HG03565 (cell line): ENCODE measurements around the gene BARX2.

Source experiments
- ATAC-seq: cut with Tn5 transposase; IDR thresholded peaks from one replicate; pipeline ENCODE4 v1.9.1; 2021; ENCODE audit warnings: mild to moderate bottlenecking, moderate library complexity; ENCODE audit not compliant: unreplicated experiment

The BARX2 gene

DNA sequence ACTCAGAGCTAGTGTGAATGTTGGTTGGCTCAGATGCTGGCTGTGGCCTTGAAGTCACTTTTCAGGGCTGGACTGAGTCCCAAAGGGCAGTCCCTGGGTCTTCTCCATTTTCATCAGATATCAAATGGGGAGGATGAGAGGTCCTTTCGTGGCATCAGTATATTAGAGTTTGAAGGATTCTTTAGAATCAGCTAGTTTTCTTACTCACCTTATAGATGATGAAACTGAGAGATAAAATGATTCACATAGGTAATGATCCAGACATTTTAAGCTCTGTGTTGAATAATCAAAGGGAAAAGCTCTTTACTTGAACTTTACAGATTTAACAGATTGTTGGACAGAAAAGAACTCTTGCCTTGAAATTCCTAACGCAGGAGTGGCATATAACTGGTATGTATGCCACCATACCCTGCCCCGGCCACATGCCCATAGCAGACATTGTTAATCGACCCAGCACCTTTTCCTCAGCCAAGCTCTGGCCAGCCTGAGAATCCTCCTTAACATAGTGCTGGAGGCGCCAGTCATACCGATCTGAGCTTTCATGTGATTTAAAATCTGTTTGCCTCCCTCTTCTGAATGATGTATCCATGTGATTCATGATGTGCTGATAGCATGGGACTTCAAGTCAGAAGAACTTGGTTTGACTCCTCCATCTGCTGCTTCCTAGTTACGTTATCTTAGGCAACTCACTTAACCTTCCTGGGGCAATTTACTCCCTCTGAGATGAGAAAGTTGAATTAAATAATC, 60.0 kb downstream of the BARX2 start:
- no peak for ATAC-seq

DNA sequence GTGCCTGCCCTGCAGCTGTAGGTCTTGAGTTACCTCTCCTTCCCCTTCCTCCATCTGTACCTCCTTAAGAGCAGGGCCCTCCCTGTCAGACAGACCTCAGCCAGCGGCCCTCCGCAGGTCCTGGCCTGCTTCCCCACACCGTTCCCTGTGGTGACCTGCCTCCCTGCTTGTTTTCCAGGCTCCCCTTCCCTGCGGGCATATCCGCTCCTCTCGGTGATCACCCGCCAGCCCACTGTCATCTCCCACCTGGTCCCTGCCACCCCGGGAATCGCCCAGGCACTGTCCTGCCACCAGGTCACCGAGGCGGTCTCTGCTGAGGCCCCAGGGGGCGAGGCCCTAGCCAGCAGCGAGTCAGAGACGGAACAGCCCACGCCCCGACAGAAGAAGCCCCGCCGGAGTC, 60.9 kb downstream of the BARX2 start:
- no peak for ATAC-seq

DNA sequence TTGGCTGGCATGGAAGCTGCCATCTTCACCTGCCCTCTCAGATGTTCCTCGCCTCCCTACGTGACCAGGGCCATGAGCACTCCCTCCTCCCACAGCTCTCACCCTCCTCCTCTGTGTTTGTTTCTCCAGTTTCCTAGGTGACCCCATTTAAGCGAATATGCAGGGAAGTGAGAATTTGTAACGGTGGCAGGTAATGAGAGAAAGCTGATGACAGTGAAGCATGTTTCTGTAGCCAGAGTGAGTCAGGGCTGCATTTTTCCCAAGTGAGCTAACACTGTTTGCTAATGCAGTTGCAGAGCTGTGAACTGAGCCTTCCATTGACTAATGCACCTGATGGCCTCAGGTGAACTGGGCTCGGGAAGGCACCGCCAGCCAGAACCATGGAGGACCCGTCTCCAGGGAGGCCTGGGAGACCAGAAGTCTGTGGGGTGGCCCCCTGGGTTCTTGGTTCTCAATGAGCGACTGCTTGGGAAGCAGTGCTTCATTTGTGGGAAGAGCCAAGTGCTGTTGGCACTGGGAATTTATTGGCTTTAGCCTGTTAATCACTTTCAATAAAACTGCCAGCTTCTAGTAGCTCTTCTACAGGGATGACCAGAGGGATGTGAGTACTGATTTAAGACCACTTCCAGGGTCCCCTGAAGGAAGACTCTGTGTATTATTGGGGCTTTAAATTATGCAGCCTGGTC, 64.5 kb downstream of the BARX2 start:
- ATAC-seq: no peak

DNA sequence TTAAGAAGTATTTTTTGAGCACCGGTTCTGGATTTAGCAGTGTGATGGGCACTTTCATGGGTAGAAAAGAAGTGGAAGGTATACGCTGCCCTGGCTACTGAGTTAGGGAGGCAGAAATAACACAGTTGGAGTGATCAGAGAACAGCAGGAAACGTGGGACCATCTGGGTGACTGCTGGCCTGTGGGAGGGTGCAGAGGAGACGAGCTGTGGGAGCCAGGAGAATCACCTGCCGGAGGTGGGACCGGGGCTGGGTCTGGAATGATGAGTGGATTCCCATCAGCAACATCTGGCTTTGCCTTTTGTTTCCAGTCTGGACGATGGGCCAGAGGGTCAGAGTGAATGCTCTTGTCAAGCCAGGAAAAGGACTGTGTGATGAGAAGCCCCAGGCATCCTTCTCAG, 66.5 kb downstream of the BARX2 start:
- no peak for ATAC-seq

DNA sequence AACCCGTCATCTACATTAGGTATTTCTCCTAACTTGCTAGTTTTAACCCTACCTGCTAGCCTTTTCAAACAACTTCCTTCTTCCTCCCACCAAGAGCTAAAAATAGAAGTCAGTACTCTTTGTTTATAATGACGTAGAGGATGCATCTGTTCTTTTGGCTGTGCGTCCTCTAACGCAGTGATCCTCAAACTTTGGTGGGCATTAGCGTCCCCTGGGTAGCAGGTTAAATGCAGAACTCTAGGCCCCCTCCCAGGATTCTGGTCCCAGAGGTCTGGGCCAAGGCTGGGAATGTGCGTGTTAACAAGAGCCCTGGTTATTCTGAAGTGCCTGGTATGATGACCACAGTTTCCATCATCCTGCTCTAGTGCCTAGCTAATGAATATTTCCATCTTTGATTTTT, 67.6 kb downstream of the BARX2 start:
- no peak for ATAC-seq

DNA sequence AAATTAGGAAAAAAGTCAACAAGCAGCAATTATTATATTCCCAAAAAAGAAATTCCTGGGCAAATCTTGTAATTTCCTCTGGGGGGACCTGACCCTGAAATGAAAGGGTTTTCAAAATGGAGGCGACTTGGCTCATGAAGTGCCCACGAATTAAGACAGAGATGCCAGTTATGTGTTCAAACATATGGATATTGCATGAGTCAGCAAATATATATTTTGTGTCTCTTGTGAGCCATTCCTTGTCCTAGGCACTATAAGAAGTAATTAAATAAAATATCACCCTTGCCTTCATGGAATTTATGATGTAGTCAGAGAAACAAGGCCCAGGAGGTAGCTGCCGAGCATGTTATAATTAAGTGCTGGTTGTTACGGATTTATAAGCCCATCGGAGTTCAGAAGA, 68.6 kb downstream of the BARX2 start:
- no peak for ATAC-seq

DNA sequence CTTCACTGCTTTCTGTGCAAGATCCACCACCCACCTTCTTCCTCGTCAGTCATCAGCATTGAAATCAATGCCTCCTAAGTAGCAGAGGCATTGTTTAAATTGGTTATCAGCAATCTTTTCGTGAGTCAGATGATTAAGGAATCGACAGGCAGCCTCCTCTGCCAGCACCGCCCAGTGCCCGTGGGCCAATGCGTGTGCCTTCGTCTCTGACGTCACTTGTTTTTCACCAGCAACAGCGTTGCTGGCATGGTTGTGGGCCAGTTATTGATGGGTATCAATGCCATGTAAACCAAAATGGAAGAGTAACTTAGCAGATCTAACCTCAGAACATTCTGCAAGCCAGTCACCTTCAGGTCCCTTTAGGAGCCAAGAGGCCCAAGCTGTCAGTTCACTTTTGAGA, 69.6 kb downstream of the BARX2 start:
- no peak for ATAC-seq

GRCh38 chr11:129446572-129446971, 70.9 kb downstream of the BARX2 start:
- no peak for ATAC-seq

- no peak for ATAC-seq
Observed at GRCh38 chr11:129447654-129448239, 72.1 kb downstream of the BARX2 start.

GRCh38 chr11:129451524-129451923, 75.9 kb downstream of the BARX2 start:
- no peak for ATAC-seq

GRCh38 chr11:129453293-129453721, 77.7 kb downstream of the BARX2 start:
- no peak for ATAC-seq

DNA sequence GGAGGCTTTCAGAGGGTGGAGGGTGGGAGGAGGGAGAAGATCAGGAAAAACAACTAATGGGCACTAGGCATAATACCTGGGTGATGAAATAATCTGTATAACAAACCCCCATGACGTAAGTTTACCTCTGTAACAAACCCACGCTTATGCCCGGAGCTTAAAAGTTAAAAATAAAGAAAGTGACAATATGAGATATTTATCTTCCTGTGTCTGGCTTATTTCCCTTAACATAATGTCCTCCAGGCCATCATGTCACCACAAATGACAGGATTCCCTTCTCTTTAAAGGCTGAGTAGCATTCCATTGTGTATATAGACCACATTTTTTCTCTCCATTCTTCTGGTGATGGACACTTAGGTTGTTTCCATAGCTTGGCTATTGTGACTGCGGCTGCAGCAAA, 79.5 kb downstream of the BARX2 start:
- no peak for ATAC-seq

DNA sequence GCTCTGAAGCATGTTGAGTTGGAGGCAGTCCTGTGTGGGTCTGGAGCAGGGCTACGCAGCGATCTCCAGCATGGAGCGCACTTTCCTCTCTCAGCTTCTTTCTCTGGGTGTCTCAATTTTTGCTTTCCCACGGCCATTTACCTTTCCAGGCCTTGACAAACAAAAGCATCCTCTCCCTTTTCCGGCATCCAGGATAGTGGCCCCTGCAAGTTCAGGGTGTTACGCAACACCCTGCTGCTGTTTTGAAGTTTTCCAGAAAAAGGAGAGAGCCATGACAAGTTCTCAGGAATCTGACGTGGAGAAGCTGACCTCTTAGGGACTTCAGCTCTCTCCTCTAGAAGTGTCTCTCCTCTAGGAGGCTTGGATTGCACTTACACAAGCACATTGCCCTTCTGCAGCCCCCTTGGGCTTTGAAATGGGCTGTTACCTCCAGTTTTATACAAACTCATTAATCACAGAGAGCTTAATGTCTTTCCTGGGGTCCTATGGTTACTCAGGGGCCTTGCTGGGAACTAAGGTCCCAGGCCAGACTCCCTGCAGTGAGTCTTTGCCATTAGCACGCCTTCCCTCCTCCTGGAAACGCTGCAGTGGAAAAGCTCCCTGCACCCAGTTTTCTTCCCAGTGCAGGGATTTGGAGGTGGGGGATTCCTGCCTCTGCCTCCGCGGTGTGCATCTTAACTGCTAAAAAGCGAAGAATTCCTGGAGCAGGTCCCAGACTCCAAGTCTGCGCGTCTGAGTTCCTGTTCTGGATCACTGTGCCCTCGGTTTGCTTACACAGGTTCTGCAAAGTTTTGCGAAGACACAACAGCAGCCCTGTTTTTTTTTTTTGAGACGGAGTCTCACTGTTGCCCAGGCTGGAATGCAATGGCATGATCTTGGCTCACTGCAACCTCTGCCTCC, 80.4 kb downstream of the BARX2 start:
- ATAC-seq: no peak

DNA sequence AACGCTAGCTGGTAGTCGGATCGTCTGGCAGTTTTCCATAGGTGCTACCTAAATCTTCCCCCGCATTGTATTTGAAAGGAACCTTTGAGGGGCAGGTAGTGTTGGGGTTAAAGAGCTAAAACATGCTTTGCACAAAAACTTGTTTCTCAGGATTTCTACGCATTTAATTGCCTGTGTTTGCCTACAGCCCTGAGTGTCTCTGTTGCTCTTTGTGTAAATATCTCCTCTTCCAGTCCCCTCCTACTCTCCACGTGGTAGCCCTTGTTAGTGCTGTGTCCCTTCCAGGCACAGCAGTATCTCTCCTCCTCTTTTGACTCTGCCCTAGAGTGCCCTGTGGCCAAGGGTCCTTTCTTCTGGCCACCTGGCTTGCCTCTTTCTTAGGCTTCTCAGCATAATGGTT, 81.7 kb downstream of the BARX2 start:
- ATAC-seq: no peak

GRCh38 chr11:129458278-129458677, 82.6 kb downstream of the BARX2 start:
- no peak for ATAC-seq

DNA sequence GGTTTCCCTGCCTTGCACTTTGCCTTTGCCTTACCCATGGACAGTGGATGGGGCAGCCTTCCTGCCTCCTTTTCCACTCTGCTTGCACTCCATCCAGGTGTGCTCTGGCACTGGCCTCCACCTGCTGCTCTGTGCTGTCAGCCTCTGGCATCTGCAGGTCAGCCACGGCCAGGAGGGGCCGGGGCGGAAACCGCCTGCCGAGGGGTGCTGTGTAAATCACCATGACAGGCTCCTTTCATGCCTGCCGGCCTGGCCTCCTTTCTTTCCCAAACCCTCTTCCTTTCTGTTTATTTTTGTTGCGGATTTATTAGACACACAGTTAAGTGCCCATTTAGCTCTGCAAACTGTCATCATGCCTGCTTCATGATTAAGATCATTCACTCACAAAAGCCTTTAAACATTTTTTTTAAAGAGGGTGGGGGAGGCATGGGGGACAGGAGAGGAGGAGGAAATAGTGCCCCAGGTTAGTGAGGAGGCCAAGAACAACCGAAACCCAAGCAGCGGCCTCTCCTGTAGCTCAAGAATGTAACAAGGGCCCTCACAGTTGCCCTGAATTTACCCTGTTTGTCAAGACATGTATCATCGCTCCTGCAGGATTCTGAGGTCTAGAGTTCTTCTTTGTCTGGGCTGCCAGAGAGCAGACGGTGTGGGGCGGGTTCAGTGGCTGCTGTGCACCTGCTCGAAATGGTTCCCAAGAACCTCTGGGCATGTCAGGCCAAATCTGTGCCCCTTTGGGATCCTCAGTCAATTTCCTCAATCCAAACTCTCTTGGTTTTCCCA, 83.3 kb downstream of the BARX2 start:
- no peak for ATAC-seq

DNA sequence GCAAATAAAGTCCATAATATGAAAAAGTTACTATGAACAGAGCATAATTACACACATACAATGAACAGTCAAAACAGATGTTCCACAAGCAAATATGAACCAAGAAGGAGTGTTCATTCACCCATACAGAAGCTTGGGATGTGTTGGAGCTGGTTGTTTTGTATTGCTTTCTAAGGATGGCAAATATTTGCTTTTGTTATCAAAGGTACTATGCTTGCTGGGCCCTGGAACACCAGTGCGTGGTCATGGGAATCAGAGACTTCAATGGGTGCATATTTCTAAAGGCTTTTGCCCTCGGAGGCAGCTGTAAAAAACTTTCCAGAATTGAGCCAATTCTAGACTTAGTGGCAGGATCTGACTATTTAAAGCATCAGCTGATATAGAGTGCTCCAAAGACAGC, 85.1 kb downstream of the BARX2 start:
- ATAC-seq: no peak

- ATAC-seq: no peak
Observed at GRCh38 chr11:129484068-129484467, 108.4 kb downstream of the BARX2 start.

- no peak for ATAC-seq
Observed at GRCh38 chr11:129489249-129489648, 113.6 kb downstream of the BARX2 start.

DNA sequence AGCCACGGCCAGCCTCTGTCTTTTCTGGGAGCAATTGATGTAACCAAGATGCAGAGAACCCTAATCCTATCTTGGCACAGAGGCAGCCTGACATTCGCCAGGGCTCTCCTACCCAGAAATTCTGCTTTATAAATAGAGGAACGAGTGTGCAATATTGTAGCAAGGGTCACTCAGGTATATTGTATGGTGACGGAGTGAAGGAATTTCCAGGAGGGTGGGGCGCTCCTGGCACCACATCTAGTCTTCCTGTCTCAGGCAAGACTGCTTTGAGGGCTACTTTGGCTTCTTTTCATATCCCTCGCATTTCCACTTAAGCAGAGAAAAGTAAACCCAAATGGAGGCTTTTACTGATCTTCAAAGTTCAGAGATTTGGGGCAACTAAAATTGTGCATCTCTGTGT, 114.4 kb downstream of the BARX2 start:
- no peak for ATAC-seq
